Prostate gland (tissue), 2 donors: ENCODE data around the gene SYNPO2L.
"Not testable (repeated sequence)": the region's sequence is repeated elsewhere in the genome, so short reads cannot be mapped to it uniquely, and the experiment has no call there.

Experiments
- POLR2A ChIP-seq: fragments of 450-650 bp; IDR thresholded peaks from one replicate; pipeline ENCODE4 v1.6.1; 2016; ENCODE audit warnings: antibody characterized with exemption, mild to moderate bottlenecking
- POLR2AphosphoS5 ChIP-seq: sonication (generic); formaldehyde crosslinking; IDR thresholded peaks from one replicate; pipeline ENCODE4 v1.6.1; 2017; ENCODE audit warnings: antibody characterized with exemption
- TF ChIP-seq, protein P1 (sequence below), 4 experiments: fragments of 200-600 bp in 2 of 4; fragments of 450-650 bp in 2 of 4; sonication (generic) in 2 of 4; IDR thresholded peaks; 1 replicate in 3 of 4; 2 replicates in 1 of 4; pipeline ENCODE4 v1.5.1; 2016 to 2019; ENCODE audit warnings: antibody characterized with exemption in 4 of 4, mild to moderate bottlenecking in 2 of 4, moderate library complexity in 2 of 4

DNA sequence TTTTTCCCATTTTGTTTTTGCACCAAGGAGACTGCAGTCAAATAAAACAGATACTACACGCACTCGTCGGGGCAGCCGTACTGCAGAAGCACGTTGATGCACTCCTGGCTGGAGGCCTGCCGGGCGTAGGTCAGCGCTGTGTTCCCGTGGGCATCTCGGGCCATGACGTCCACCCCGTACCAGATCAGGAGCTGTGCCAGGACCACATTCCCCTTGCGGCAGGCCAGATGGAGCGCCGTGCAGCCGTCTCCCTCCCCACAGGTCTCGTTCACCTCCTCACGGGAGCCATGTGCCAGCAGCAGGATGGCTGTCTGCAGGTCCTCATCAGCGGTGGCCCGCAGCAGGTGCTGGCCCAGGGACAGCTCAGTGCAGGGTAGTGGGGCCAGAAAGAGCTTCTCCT lies 18.7 kb upstream of the SYNPO2L start:
- not testable (repeated sequence) for TF ChIP-seq POLR2AphosphoS5, POLR2A
- TF ChIP-seq, protein P1, sequence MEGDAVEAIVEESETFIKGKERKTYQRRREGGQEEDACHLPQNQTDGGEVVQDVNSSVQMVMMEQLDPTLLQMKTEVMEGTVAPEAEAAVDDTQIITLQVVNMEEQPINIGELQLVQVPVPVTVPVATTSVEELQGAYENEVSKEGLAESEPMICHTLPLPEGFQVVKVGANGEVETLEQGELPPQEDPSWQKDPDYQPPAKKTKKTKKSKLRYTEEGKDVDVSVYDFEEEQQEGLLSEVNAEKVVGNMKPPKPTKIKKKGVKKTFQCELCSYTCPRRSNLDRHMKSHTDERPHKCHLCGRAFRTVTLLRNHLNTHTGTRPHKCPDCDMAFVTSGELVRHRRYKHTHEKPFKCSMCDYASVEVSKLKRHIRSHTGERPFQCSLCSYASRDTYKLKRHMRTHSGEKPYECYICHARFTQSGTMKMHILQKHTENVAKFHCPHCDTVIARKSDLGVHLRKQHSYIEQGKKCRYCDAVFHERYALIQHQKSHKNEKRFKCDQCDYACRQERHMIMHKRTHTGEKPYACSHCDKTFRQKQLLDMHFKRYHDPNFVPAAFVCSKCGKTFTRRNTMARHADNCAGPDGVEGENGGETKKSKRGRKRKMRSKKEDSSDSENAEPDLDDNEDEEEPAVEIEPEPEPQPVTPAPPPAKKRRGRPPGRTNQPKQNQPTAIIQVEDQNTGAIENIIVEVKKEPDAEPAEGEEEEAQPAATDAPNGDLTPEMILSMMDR (IDR thresholded peaks at IDR 0.05) = not testable (repeated sequence)
